HL-60 (cell line): ENCODE results near the gene USP6.

Experiments used
- POLR2AphosphoS5 ChIP-seq: IDR thresholded peaks from 2 replicates; pipeline ENCODE4 v1.6.1; 2012; ENCODE audit warnings: low read depth
- TF ChIP-seq, protein P1 (sequence below): IDR thresholded peaks from one replicate; pipeline ENCODE4 v1.5.1; 2011; ENCODE audit warnings: low read length, control low read depth, inconsistent platforms; ENCODE audit not compliant: insufficient read depth
- TF ChIP-seq, protein P2 (sequence below): IDR thresholded peaks from 2 replicates; pipeline ENCODE4 v1.6.1; 2012; ENCODE audit warnings: low read depth; ENCODE audit not compliant: insufficient replicate concordance

- no peak for TF ChIP-seq POLR2AphosphoS5
- TF ChIP-seq, protein P1, sequence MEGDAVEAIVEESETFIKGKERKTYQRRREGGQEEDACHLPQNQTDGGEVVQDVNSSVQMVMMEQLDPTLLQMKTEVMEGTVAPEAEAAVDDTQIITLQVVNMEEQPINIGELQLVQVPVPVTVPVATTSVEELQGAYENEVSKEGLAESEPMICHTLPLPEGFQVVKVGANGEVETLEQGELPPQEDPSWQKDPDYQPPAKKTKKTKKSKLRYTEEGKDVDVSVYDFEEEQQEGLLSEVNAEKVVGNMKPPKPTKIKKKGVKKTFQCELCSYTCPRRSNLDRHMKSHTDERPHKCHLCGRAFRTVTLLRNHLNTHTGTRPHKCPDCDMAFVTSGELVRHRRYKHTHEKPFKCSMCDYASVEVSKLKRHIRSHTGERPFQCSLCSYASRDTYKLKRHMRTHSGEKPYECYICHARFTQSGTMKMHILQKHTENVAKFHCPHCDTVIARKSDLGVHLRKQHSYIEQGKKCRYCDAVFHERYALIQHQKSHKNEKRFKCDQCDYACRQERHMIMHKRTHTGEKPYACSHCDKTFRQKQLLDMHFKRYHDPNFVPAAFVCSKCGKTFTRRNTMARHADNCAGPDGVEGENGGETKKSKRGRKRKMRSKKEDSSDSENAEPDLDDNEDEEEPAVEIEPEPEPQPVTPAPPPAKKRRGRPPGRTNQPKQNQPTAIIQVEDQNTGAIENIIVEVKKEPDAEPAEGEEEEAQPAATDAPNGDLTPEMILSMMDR = no peak
- TF ChIP-seq, protein P2, sequence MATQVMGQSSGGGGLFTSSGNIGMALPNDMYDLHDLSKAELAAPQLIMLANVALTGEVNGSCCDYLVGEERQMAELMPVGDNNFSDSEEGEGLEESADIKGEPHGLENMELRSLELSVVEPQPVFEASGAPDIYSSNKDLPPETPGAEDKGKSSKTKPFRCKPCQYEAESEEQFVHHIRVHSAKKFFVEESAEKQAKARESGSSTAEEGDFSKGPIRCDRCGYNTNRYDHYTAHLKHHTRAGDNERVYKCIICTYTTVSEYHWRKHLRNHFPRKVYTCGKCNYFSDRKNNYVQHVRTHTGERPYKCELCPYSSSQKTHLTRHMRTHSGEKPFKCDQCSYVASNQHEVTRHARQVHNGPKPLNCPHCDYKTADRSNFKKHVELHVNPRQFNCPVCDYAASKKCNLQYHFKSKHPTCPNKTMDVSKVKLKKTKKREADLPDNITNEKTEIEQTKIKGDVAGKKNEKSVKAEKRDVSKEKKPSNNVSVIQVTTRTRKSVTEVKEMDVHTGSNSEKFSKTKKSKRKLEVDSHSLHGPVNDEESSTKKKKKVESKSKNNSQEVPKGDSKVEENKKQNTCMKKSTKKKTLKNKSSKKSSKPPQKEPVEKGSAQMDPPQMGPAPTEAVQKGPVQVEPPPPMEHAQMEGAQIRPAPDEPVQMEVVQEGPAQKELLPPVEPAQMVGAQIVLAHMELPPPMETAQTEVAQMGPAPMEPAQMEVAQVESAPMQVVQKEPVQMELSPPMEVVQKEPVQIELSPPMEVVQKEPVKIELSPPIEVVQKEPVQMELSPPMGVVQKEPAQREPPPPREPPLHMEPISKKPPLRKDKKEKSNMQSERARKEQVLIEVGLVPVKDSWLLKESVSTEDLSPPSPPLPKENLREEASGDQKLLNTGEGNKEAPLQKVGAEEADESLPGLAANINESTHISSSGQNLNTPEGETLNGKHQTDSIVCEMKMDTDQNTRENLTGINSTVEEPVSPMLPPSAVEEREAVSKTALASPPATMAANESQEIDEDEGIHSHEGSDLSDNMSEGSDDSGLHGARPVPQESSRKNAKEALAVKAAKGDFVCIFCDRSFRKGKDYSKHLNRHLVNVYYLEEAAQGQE = no peak
Observed at GRCh38 chr17:5209396-5209795, 93.6 kb downstream of the USP6 start.
